Stimulated activated CD4-positive, alpha-beta T cell treated with anti-CD3 and anti-CD28 coated beads, TNF-alpha, amount 100 ng/mL, for 4 hours (primary cell): ENCODE data around the gene GOLGA6C.
"Not testable (repeated sequence)": the region's sequence is repeated elsewhere in the genome, so short reads cannot be mapped to it uniquely, and the experiment has no call there.

Source experiments
- DNase-seq, 3 experiments: peaks; one replicate each; pipeline ENCODE4 v3.0.0-alpha.2; 2020; ENCODE audit warnings: low read depth in 3 of 3

The GOLGA6C gene

GRCh38 chr15:75227663-75228280 is 30.4 kb upstream of the GOLGA6C start:
- no peak for DNase-seq

GRCh38 chr15:75228787-75229186 is 29.3 kb upstream of the GOLGA6C start:
- no peak for DNase-seq

GRCh38 chr15:75229191-75230015 is 28.7 kb upstream of the GOLGA6C start:
- no peak for DNase-seq

GRCh38 chr15:75230016-75230343 is 28.2 kb upstream of the GOLGA6C start:
- DNase-seq: no peak

- DNase-seq: no peak
Measured at GRCh38 chr15:75230551-75231371, 27.4 kb upstream of the GOLGA6C start.

- no peak for DNase-seq
Measured at GRCh38 chr15:75231836-75232235, 26.3 kb upstream of the GOLGA6C start.

GRCh38 chr15:75232252-75232813 is 25.8 kb upstream of the GOLGA6C start:
- no peak for DNase-seq

GRCh38 chr15:75232826-75233503 is 25.2 kb upstream of the GOLGA6C start:
- DNase-seq: no peak

GRCh38 chr15:75233504-75234190 is 24.5 kb upstream of the GOLGA6C start:
- DNase-seq: no peak

GRCh38 chr15:75234191-75234810 is 23.8 kb upstream of the GOLGA6C start:
- DNase-seq: no peak

GRCh38 chr15:75235051-75235673 is 23.0 kb upstream of the GOLGA6C start:
- DNase-seq: no peak

- no peak for DNase-seq
Measured at GRCh38 chr15:75235760-75236729, 22.1 kb upstream of the GOLGA6C start.

GRCh38 chr15:75237316-75237982 is 20.7 kb upstream of the GOLGA6C start:
- no peak for DNase-seq

- no peak for DNase-seq
Measured at GRCh38 chr15:75238150-75238549, 20.0 kb upstream of the GOLGA6C start.

GRCh38 chr15:75245741-75246140 is 12.4 kb upstream of the GOLGA6C start:
- not testable (repeated sequence) for DNase-seq

- DNase-seq: not testable (repeated sequence)
Measured at GRCh38 chr15:75248991-75249390, 9.1 kb upstream of the GOLGA6C start.

- DNase-seq: no peak
Measured at GRCh38 chr15:75249726-75250125, 8.4 kb upstream of the GOLGA6C start.

GRCh38 chr15:75251343-75251742 is 6.8 kb upstream of the GOLGA6C start:
- DNase-seq: not testable (repeated sequence)
